Endothelial cell (in vitro differentiated cells): ENCODE measurements around the gene ARID1B. TPM values are rescaled to one million over a fixed set of nuclear protein-coding genes. Genes with fewer than 3 reads are reported as not detected.
A peak's percentile ranks its signal among the peaks of the same experiment; 100 is the strongest.

Source experiments
- DNase-seq: peaks from one replicate; pipeline ENCODE4 v3.0.0; 2021; ENCODE audit warnings: low spot score
- H3K27ac Mint-ChIP-seq: one replicate; pipeline ENCODE4 v1.8.0; 2021; ENCODE audit warnings: mixed read lengths, inconsistent platforms; ENCODE audit not compliant: unreplicated experiment
- H3K27me3 Mint-ChIP-seq: one replicate; pipeline ENCODE4 v1.8.0; 2021; ENCODE audit warnings: mild to moderate bottlenecking, moderate library complexity, mixed read lengths, inconsistent platforms; ENCODE audit not compliant: unreplicated experiment
- H3K36me3 Mint-ChIP-seq: one replicate; pipeline ENCODE4 v1.8.0; 2021; ENCODE audit warnings: mild to moderate bottlenecking, low read depth, mixed read lengths, inconsistent platforms; ENCODE audit not compliant: unreplicated experiment
- H3K4me1 Mint-ChIP-seq: one replicate; pipeline ENCODE4 v1.8.0; 2021; ENCODE audit warnings: mild to moderate bottlenecking, mixed read lengths, inconsistent platforms; ENCODE audit not compliant: unreplicated experiment
- H3K4me3 Mint-ChIP-seq: one replicate; pipeline ENCODE4 v1.8.0; 2021; ENCODE audit warnings: mild to moderate bottlenecking, mixed read lengths, inconsistent platforms; ENCODE audit not compliant: unreplicated experiment
- H3K9me3 Mint-ChIP-seq: one replicate; pipeline ENCODE4 v1.8.0; 2021; ENCODE audit warnings: mixed read lengths, inconsistent platforms; ENCODE audit not compliant: unreplicated experiment
- CTCF ChIP-seq: fragments of 200-600 bp; sonication (generic); IDR thresholded peaks from one replicate; pipeline ENCODE4 v1.5.0; 2021; ENCODE audit warnings: antibody characterized with exemption; ENCODE audit not compliant: unreplicated experiment
- total RNA-seq: library from RNA; stranded (reverse); fragmentation: NEBNext Ultra II Directional; extraction: Animal tissue kit (Norgen Biotek cat#: 25700); gene quantifications from one replicate; pipeline ENCODE4 v1.2.1, GENCODE V29; 2021; ENCODE audit not compliant: unreplicated experiment

The ARID1B gene
- total RNA-seq, 1 donor from 2014 or later = 104 TPM

DNA sequence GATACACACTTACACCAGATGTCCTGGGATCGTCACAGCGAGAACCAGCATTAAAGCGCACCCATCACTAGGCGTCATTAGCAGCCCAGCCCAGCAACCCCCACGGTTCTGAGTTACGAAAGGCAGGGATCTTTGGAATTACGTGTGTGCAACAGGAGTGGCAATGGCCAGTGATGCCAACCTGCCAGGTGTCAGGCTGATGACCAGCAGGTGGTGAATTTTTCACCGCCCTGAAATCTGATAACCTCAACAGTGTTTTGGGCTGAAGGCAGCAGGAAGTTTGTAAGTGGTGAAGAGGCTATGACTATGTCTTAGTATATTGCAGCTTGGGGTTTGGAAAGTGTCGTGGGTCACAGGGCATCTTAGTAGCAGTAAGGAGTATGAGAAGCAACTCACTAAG is 380.1 kb downstream of the ARID1B start:
- no peak overlapping the region for H3K27ac Mint-ChIP-seq
- DNase-seq = no peak
- H3K9me3 Mint-ChIP-seq = no peaks in the 10 kb centered on the region
- peaks cover 39% of the 10 kb centered on the region for H3K4me1 Mint-ChIP-seq
- peaks cover 27% of the 10 kb centered on the region for H3K36me3 Mint-ChIP-seq
- peak overlapping the region; percentile 74 for H3K4me3 Mint-ChIP-seq
- H3K27me3 Mint-ChIP-seq = peaks cover 3% of the 10 kb centered on the region
- no peak for TF ChIP-seq CTCF

- DNase-seq = no peak
- Mint-ChIP-seq H3K4me1 (peaks cover 35% of the 10 kb centered on the region), H3K36me3 (peaks cover 27% of the 10 kb centered on the region), H3K27ac (peak overlapping the region; percentile 20), H3K9me3 (no peaks in the 10 kb centered on the region), H3K4me3 (no peak overlapping the region), H3K27me3 (peaks cover 3% of the 10 kb centered on the region)
- TF ChIP-seq CTCF = no peak
These were observed 381.3 kb downstream of the ARID1B start for GRCh38 chr6:157158456-157158855.

DNA sequence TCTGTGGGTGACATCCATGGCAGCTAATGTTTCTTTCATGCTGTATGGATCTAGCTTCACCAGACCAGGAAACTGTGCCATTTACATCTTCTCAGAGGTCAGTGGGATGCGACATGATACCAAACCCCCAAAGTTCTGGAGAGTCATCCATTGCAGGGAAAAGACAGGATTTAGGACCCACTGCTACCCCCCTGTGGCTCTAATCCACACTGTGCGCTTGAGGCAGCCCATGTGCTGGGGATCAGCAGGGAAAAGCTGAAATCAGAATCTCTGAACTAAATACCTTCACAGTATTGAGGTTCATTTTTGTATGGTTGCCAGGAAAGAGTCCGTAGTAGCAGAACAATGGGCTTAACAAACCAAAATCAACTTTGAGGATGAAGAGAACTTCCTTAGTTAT is 381.7 kb downstream of the ARID1B start:
- Mint-ChIP-seq H3K36me3 (peaks cover 25% of the 10 kb centered on the region), H3K9me3 (no peaks in the 10 kb centered on the region), H3K27ac (peak overlapping the region; percentile 62), H3K4me1 (peaks cover 37% of the 10 kb centered on the region), H3K4me3 (no peak overlapping the region), H3K27me3 (peaks cover 3% of the 10 kb centered on the region)
- DNase-seq = peak; percentile 40
- no peak for TF ChIP-seq CTCF

- DNase-seq = no peak
- H3K4me3 Mint-ChIP-seq = no peak overlapping the region
- H3K27ac Mint-ChIP-seq = peak overlapping the region; percentile 62
- no peak for TF ChIP-seq CTCF
- peaks cover 22% of the 10 kb centered on the region for H3K36me3 Mint-ChIP-seq
- no peaks in the 10 kb centered on the region for H3K9me3 Mint-ChIP-seq
- H3K4me1 Mint-ChIP-seq = peaks cover 37% of the 10 kb centered on the region
- peaks cover 3% of the 10 kb centered on the region for H3K27me3 Mint-ChIP-seq
These were observed 382.2 kb downstream of the ARID1B start for GRCh38 chr6:157159348-157159747.

DNA sequence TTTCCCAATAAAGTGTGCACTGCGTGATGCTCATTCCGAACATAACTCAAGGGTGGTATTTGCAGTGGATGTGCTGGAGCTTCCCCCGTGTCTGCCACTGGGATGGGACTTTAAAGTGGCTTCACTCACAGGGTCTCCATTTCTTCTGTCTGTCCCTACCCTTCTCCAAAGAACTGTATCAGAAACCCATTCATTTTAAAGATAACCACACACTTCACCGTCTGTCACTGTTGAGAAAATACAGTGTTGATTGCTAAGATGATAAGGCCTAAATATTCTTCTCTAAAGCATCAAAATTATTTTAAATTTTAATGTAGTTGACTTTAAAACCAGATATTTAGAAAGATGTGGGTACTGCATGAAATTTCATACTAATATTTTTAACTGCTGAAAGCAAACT is 384.7 kb downstream of the ARID1B start:
- DNase-seq = no peak
- peaks cover 35% of the 10 kb centered on the region for H3K4me1 Mint-ChIP-seq
- H3K27ac Mint-ChIP-seq = no peak overlapping the region
- H3K27me3 Mint-ChIP-seq = peaks cover 3% of the 10 kb centered on the region
- no peaks in the 10 kb centered on the region for H3K9me3 Mint-ChIP-seq
- H3K4me3 Mint-ChIP-seq = no peak overlapping the region
- peaks cover 12% of the 10 kb centered on the region for H3K36me3 Mint-ChIP-seq
- TF ChIP-seq CTCF = no peak
